Ishikawa (cell line): ENCODE measurements around the gene CTNNA3.

ENCODE experiments used
- CEBPB ChIP-seq: IDR thresholded peaks from 2 replicates; pipeline ENCODE4 v1.6.1; 2012
- EGR1 ChIP-seq: IDR thresholded peaks from 2 replicates; pipeline ENCODE4 v1.6.1; 2012
- EP300 ChIP-seq: IDR thresholded peaks from 2 replicates; pipeline ENCODE4 v1.6.1; 2012; ENCODE audit warnings: borderline replicate concordance
- MAX ChIP-seq: IDR thresholded peaks from 2 replicates; pipeline ENCODE4 v1.6.1; 2012
- RAD21 ChIP-seq: IDR thresholded peaks from 2 replicates; pipeline ENCODE4 v1.6.1; 2012; ENCODE audit warnings: low read depth
- REST ChIP-seq: IDR thresholded peaks from 2 replicates; pipeline ENCODE4 v1.6.1; 2012; ENCODE audit warnings: low read depth, mild to moderate bottlenecking
- TAF1 ChIP-seq: IDR thresholded peaks from 2 replicates; pipeline ENCODE4 v1.6.1; 2012; ENCODE audit warnings: low read depth, mild to moderate bottlenecking
- TCF12 ChIP-seq: IDR thresholded peaks from 2 replicates; pipeline ENCODE4 v1.6.1; 2012; ENCODE audit warnings: low read depth
- YY1 ChIP-seq: IDR thresholded peaks from 2 replicates; pipeline ENCODE4 v1.6.1; 2012; ENCODE audit warnings: low read depth

GRCh38 chr10:66982053-66982420 lies 714.0 kb downstream of the CTNNA3 start:
- TF ChIP-seq REST (no peak), RAD21 (no peak), YY1 (no peak), TAF1 (no peak), EGR1 (no peak), MAX (no peak), CEBPB (no peak), EP300 (no peak), TCF12 (no peak)
